Activated naive CD8-positive, alpha-beta T cell treated with anti-CD3 and anti-CD28 coated beads for 36 hours (primary cell): ENCODE results near the gene KIAA0825. TPM values are rescaled to one million over a fixed set of nuclear protein-coding genes. Genes with fewer than 3 reads are reported as not detected.
"Not testable (repeated sequence)": the region's sequence is repeated elsewhere in the genome, so short reads cannot be mapped to it uniquely, and the experiment has no call there.

Experiments
- DNase-seq: peaks from one replicate; pipeline ENCODE4 v3.0.0; 2021
- H3K27ac Mint-ChIP-seq: one replicate; pipeline ENCODE4 v1.8.0; 2022; ENCODE audit warnings: mild to moderate bottlenecking, moderate library complexity, mixed read lengths
- H3K27me3 Mint-ChIP-seq: one replicate; pipeline ENCODE4 v1.8.0; 2022; ENCODE audit warnings: mild to moderate bottlenecking, mixed read lengths
- H3K36me3 Mint-ChIP-seq: one replicate; pipeline ENCODE4 v1.8.0; 2021; ENCODE audit warnings: mild to moderate bottlenecking, mixed read lengths
- H3K4me1 Mint-ChIP-seq: one replicate; pipeline ENCODE4 v1.8.0; 2021; ENCODE audit warnings: mixed read lengths
- H3K4me3 Mint-ChIP-seq: one replicate; pipeline ENCODE4 v1.8.0; 2022; ENCODE audit warnings: mild to moderate bottlenecking, moderate library complexity, mixed read lengths
- H3K9me3 Mint-ChIP-seq: one replicate; pipeline ENCODE4 v1.8.0; 2022; ENCODE audit warnings: mixed read lengths
- total RNA-seq, 2 experiments: library from RNA; stranded (reverse); gene quantifications; one replicate each; pipeline ENCODE4 v1.2.3, GENCODE V29; 2021

KIAA0825 gene
- total RNA-seq, 2 experiments from 2014 or later, result 0.76 to 1.0 TPM

DNA sequence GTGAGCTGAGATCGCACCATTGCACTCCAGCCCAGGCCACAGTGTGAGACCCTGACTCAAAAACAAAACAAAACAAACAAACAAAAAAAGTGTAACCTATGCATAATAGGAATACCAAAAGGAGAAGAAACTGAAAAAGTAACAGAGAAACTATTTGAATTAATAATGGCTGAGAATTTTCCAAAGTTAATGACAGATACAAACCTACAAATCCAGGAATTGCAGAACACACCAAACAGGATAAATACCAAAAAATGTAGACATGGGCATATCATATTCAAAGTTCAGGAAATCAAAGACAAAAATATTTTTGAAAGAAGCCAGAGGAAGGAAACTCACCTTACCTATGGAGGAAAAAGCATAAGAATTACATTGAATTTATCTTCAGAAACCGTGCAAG, 493.3 kb downstream of the KIAA0825 start:
- no peak for DNase-seq
- peaks cover 4% of the 10 kb centered on the region for H3K27me3 Mint-ChIP-seq
- H3K4me1 Mint-ChIP-seq, result no peaks in the 10 kb centered on the region
- H3K36me3 Mint-ChIP-seq, result no peaks in the 10 kb centered on the region
- H3K4me3 Mint-ChIP-seq, result no peak overlapping the region
- no peak overlapping the region for H3K27ac Mint-ChIP-seq
- H3K9me3 Mint-ChIP-seq, result peaks cover 2% of the 10 kb centered on the region

DNA sequence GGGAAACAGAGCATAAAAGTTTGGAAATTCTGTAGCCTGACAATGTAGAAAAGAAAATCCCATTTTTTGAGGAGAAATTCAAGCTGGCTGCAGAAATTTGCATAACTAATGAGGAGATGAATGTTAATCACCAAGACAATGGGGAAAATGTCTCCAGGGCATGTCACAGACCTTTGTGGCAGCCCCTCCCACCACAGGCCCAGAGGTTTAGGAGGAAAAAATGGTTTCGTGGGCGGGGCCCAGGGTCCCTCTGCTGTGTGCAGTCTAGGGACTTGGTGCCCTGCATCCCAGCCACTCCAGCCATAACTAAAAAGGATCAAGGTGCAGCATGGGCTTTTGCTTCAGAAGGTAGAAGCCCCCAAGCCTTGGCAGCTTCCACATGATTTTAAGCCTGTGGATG, 502.1 kb downstream of the KIAA0825 start:
- not testable (repeated sequence) for DNase-seq, H3K27me3 Mint-ChIP-seq, H3K4me1 Mint-ChIP-seq, H3K4me3 Mint-ChIP-seq, H3K27ac Mint-ChIP-seq
- Mint-ChIP-seq H3K9me3 (peaks cover 21% of the 10 kb centered on the region), H3K36me3 (peaks cover 13% of the 10 kb centered on the region)

DNA sequence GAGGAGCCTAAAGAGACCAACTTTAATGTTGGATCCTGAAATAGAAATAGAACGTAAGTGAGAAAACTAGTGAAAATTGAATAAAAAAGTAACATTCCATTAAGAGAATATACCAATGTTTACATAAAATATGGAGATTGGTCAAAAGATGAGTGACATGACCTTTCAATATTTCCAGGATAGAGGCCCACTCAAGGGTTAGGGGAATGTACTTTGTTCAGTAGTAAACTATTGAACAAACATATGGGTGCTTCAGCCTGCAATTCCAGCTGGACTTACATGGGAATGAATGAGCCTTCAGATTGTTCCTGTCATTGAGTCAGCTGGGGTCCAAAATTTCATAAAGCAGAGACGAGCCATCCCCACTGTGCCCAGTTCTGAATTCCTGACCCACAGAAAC, 505.3 kb downstream of the KIAA0825 start:
- Mint-ChIP-seq H3K4me1 (peaks cover 17% of the 10 kb centered on the region), H3K27ac (no peak overlapping the region), H3K36me3 (peaks cover 13% of the 10 kb centered on the region), H3K27me3 (no peaks in the 10 kb centered on the region), H3K4me3 (no peak overlapping the region), H3K9me3 (peaks cover 21% of the 10 kb centered on the region)
- no peak for DNase-seq

DNA sequence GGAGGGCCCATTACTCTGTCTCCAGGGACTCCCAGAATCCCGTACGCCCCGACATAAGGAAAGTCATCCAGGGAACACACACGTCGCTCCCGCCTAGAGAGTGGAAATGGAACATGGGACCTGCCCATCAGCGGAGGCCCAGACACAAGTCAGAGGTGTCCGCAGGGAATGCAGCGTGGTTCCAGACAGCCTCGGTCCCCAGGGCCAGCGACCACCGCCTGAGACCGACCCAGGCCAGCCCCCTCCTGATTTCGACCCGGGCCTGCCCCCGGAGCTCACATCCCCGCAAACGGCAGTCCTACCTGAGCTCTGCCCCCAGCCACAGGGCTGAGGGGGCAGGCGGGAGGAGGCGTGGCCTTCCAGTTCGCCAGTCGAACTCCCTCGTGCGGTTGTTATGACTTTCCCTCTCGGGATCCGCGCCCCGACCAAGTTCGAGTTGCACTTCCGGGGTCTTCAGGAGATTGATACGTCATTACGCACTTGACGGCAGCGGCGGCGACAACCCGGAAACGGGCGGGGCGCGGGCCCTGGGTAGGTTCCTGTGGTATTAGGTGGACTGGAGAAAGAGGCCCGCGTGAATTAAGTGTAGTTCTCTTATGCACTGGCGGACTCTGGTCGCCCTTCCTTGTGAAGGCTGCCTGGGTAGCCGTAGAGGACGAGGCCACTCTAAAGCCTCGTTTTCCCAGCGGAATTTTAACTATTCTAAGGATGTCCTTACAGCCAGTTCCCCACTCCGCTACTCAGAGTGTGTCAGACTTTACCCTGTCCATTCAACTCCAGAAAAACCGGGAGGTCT, 507.0 kb downstream of the KIAA0825 start:
- peaks cover 19% of the 10 kb centered on the region for H3K9me3 Mint-ChIP-seq
- H3K4me1 Mint-ChIP-seq, result peaks cover 17% of the 10 kb centered on the region
- H3K36me3 Mint-ChIP-seq, result peaks cover 18% of the 10 kb centered on the region
- H3K4me3 Mint-ChIP-seq, result peak overlapping the region; percentile 91
- DNase-seq, result peak; percentile 92
- no peaks in the 10 kb centered on the region for H3K27me3 Mint-ChIP-seq
- peak overlapping the region; percentile 90 for H3K27ac Mint-ChIP-seq

DNA sequence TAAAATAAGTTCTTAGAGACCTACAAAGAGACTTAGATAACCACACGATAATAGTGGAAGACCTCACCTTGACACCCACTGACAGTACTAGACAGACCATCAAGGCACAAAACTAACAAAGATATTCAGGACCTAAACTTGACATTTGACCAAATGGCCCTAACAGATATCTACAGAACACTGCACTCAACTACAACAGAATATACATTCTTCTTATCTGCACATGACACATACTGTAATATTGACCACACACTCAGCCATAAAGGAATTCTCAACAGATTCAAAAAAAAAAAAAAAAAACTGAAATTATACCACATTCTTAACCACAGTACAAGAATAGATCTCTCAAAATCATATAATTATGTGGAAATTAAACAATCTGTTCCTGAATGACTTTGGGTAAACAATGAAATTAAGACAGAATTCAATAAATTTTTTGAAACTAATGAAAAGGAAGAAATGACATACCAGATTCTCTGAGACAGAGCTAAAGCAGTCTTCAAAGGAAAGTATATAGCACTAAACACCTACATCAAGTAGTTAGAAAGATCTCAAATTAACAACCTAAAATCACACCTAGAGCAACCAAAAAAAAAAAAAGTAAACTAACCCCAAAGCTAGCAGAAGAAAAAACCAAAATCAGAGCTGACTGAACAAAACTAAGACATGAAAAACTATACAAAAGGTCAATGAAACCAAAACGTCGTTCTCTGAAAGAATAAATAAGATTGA, 514.7 kb downstream of the KIAA0825 start:
- Mint-ChIP-seq H3K4me3 (peak overlapping the region; percentile 16), H3K27me3 (no peaks in the 10 kb centered on the region), H3K27ac (peak overlapping the region; percentile 54), H3K36me3 (peaks cover 64% of the 10 kb centered on the region), H3K4me1 (peaks cover 36% of the 10 kb centered on the region), H3K9me3 (peaks cover 45% of the 10 kb centered on the region)
- DNase-seq, result no peak

Other genes with a start within 250 kb of the KIAA0825 start
- 10 to 100 TPM; 10.7 to 13.0 TPM for gene SLF1, start 65 bp upstream of the KIAA0825 start, total RNA-seq